ENCODE data around the gene GALNT10. TPM values are rescaled to one million over a fixed set of nuclear protein-coding genes. Genes with fewer than 3 reads are reported as not detected.

GALNT10 gene
- total and polyA plus RNA-seq, 2 of the 4 experiments (the other 2 are of a cell fraction), result 46.2 to 67.0 TPM

- ATAC-seq (ENCODE audit: low read depth) (no peak), DNase-seq (no peak)
- Histone ChIP-seq H4K91ac (ENCODE audit: insufficient read depth, low read depth, low read length) (no peak overlapping the region), H3K23ac (ENCODE audit: low read depth, low read length) (no peak overlapping the region), H3K36me3 (ENCODE audit: control insufficient read depth, insufficient read depth, low read length) (peaks cover 6% of the 10 kb centered on the region), H4K8ac (ENCODE audit: low read depth in 2 of 2, low read length in 2 of 2) (no peak overlapping the region), H3K27me3 (ENCODE audit: control insufficient read depth, insufficient read depth, low read length) (no peaks in the 10 kb centered on the region), H2BK15ac (ENCODE audit: low read depth, low read length) (no peak overlapping the region), H2BK20ac (ENCODE audit: low read depth, low read length) (no peak overlapping the region), H2AFZ (replicated peaks; ENCODE audit: low read length, poor library complexity) (no peak overlapping the region), H4K5ac (ENCODE audit: low read depth, low read length) (no peak overlapping the region), H3K56ac (ENCODE audit: extremely low read depth, insufficient read depth, low read length) (no peak overlapping the region), H2BK120ac (ENCODE audit: low read depth, low read length) (no peak overlapping the region), H2AK9ac (replicated peaks; ENCODE audit: low read depth, low read length, poor library complexity) (no peak overlapping the region), H3K4me2 (ENCODE audit: low read depth, low read length) (no peak overlapping the region), H3K9me3 (ENCODE audit: control insufficient read depth, insufficient read depth, low read length) (no peaks in the 10 kb centered on the region), H3K4me3 (ENCODE audit: insufficient read depth, low read depth, low read length) (no peak overlapping the region), H3K18ac (ENCODE audit: low read depth, low read length) (no peak overlapping the region), H3K9ac (ENCODE audit: low read depth, low read length) (no peak overlapping the region), H3K27ac (ENCODE audit: insufficient read depth, low read length) (no peak overlapping the region), H2BK5ac (ENCODE audit: low read depth, low read length, poor library complexity, severe bottlenecking) (no peak overlapping the region), H3K79me1 (ENCODE audit: low read depth in 1 of 2, low read length in 2 of 2) (peaks cover 0 to 2% of the 10 kb centered on the region in 2 experiments; a peak in 1 of 4 replicates), H3K9me1 (ENCODE audit: insufficient read depth, low read length) (no peaks in the 10 kb centered on the region; the same call in 1 of the 2 replicates), H3K4me1 (ENCODE audit: control insufficient read depth, insufficient read depth, low read length) (no peaks in the 10 kb centered on the region), H4K20me1 (ENCODE audit: insufficient read depth, low read length) (no peaks in the 10 kb centered on the region), H3K14ac (replicated peaks; ENCODE audit: low read depth, low read length) (no peak overlapping the region), H3K4ac (ENCODE audit: low read depth, low read length) (no peak overlapping the region), H2AK5ac (ENCODE audit: low read depth, low read length) (no peak overlapping the region)
- ChIA-PET CTCF (interaction anchor here (1.0 kb wide), 1 partner anchor 50 kb away, joined by 3 read pairs; no protein-coding TSS in a partner anchor), POLR2A (ENCODE audit: unreplicated experiment) (no interaction called here)
- 83% methylated on average over 2 of the region's 2 CpGs; no CpG with 5 or more reads in 1 of the 2 experiments for WGBS, 2 experiments (ENCODE audit: extremely low coverage in 2 of 2, insufficient read length in 1 of 2)
- TF ChIP-seq CHD1 (IDR thresholded peaks at IDR 0.05; ENCODE audit: low read depth, low read length), result no peak
- TF ChIP-seq MAFK (IDR thresholded peaks at IDR 0.05; ENCODE audit: low read depth, low read length), result no peak
- no peak for TF ChIP-seq MXI1 (IDR thresholded peaks at IDR 0.05; ENCODE audit: borderline replicate concordance, low read depth, low read length)
- no peak for TF ChIP-seq CEBPB (IDR thresholded peaks at IDR 0.05; ENCODE audit: low read depth, low read length)
- TF ChIP-seq RFX5 (IDR thresholded peaks at IDR 0.05; ENCODE audit: low read depth, low read length), result no peak
- TF ChIP-seq, protein P1, sequence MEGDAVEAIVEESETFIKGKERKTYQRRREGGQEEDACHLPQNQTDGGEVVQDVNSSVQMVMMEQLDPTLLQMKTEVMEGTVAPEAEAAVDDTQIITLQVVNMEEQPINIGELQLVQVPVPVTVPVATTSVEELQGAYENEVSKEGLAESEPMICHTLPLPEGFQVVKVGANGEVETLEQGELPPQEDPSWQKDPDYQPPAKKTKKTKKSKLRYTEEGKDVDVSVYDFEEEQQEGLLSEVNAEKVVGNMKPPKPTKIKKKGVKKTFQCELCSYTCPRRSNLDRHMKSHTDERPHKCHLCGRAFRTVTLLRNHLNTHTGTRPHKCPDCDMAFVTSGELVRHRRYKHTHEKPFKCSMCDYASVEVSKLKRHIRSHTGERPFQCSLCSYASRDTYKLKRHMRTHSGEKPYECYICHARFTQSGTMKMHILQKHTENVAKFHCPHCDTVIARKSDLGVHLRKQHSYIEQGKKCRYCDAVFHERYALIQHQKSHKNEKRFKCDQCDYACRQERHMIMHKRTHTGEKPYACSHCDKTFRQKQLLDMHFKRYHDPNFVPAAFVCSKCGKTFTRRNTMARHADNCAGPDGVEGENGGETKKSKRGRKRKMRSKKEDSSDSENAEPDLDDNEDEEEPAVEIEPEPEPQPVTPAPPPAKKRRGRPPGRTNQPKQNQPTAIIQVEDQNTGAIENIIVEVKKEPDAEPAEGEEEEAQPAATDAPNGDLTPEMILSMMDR (conservative IDR thresholded peaks at IDR 0.05; ENCODE audit: low read depth, low read length), result no peak
- TF ChIP-seq, protein P2, sequence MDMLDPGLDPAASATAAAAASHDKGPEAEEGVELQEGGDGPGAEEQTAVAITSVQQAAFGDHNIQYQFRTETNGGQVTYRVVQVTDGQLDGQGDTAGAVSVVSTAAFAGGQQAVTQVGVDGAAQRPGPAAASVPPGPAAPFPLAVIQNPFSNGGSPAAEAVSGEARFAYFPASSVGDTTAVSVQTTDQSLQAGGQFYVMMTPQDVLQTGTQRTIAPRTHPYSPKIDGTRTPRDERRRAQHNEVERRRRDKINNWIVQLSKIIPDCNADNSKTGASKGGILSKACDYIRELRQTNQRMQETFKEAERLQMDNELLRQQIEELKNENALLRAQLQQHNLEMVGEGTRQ (IDR thresholded peaks at IDR 0.05; ENCODE audit: low read depth, low read length), result no peak
- no peak for TF ChIP-seq MAZ (IDR thresholded peaks at IDR 0.05; ENCODE audit: borderline replicate concordance, low read depth, low read length)
- TF ChIP-seq RAD21 (IDR thresholded peaks at IDR 0.05; ENCODE audit: low read length), result no peak
- no peak for TF ChIP-seq FOS (IDR thresholded peaks at IDR 0.05; ENCODE audit: low read depth, low read length)
- no peak for TF ChIP-seq POLR2A (IDR thresholded peaks at IDR 0.05; ENCODE audit: low read depth, low read length)
- no peak for TF ChIP-seq BHLHE40 (IDR thresholded peaks at IDR 0.05; ENCODE audit: low read depth, low read length)
- no peak for TF ChIP-seq SMC3 (IDR thresholded peaks at IDR 0.05; ENCODE audit: low read depth, low read length)
- intact Hi-C loops (cut with micrococcal nuclease), result no loop called here
- dilution Hi-C loops (cut with HindIII; ENCODE audit: low sequenced_read_pairs, unreplicated experiment), result no loop called here
- BruUV-seq (replicated peaks), result no TSS peak
- in situ Hi-C loops (cut with MboI; ENCODE audit: low sequenced_read_pairs), result no loop called here
Measured at GRCh38 chr5:154422298-154422697, 231.8 kb downstream of the GALNT10 start.

All from IMR-90 (cell line).